ENCODE measurements around the gene C1orf21. TPM values are rescaled to one million over a fixed set of nuclear protein-coding genes. Genes with fewer than 3 reads are reported as not detected.

The C1orf21 gene
- total RNA-seq, 4 donors from 2014 or later, result 30.6 to 61.7 (median 43.0) TPM

- peak overlapping the region in 2 of 4 donors; percentile 49 to 63 for H3K27ac ChIP-seq
- peaks cover 0 to 23% (median 11%) of the 10 kb centered on the region in 4 donors for H3K4me1 ChIP-seq
- no peak for DNase-seq (ENCODE audit: low spot score in 2 of 2)
- no peaks in the 10 kb centered on the region for H3K27me3 ChIP-seq
- H3K36me3 ChIP-seq, result no peaks in the 10 kb centered on the region
- WGBS, 2 donors, result 74 to 77% methylated on average over 6 of the region's 6 CpGs
- TF ChIP-seq, protein P1, sequence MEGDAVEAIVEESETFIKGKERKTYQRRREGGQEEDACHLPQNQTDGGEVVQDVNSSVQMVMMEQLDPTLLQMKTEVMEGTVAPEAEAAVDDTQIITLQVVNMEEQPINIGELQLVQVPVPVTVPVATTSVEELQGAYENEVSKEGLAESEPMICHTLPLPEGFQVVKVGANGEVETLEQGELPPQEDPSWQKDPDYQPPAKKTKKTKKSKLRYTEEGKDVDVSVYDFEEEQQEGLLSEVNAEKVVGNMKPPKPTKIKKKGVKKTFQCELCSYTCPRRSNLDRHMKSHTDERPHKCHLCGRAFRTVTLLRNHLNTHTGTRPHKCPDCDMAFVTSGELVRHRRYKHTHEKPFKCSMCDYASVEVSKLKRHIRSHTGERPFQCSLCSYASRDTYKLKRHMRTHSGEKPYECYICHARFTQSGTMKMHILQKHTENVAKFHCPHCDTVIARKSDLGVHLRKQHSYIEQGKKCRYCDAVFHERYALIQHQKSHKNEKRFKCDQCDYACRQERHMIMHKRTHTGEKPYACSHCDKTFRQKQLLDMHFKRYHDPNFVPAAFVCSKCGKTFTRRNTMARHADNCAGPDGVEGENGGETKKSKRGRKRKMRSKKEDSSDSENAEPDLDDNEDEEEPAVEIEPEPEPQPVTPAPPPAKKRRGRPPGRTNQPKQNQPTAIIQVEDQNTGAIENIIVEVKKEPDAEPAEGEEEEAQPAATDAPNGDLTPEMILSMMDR (IDR thresholded peaks at IDR 0.05), result no peak
- no peak for TF ChIP-seq POLR2A (IDR thresholded peaks at IDR 0.05)
- no peak for TF ChIP-seq EP300 (IDR thresholded peaks at IDR 0.05)
- H3K9me3 ChIP-seq, result peaks cover 0 to 6% (median 0%) of the 10 kb centered on the region in 4 donors
- no peak overlapping the region for H3K4me3 ChIP-seq
Measured at GRCh38 chr1:184576822-184577221, 190.0 kb downstream of the C1orf21 start.

DNA sequence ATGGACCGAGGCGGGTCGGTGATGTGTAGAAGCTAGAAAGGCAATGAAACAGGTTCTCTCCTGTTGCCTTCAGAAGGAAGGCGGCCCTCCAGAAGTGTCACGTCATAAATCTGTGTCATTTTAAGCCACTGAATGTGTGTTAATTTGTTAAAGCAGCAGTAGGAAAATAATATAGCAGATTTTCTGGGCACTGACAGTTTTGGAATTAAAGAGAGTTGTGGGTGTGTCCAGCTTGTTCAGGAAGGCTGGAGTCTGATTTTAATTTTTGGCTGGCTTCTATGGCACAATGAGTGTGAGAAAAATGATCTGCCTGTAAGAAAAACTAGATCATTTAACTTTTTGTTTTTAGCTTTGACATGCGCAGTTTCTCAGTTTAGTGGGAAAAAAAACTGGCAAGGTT lies 190.5 kb downstream of the C1orf21 start:
- no peak for TF ChIP-seq EP300 (IDR thresholded peaks at IDR 0.05)
- TF ChIP-seq POLR2A (IDR thresholded peaks at IDR 0.05), result no peak
- TF ChIP-seq, protein P1 (IDR thresholded peaks at IDR 0.05), result no peak
- Histone ChIP-seq H3K36me3 (no peaks in the 10 kb centered on the region), H3K4me1 (peaks cover 0 to 24% (median 12%) of the 10 kb centered on the region in 4 donors), H3K4me3 (no peak overlapping the region), H3K9me3 (peaks cover 0 to 6% (median 0%) of the 10 kb centered on the region in 4 donors), H3K27me3 (no peaks in the 10 kb centered on the region), H3K27ac (peak overlapping the region in 2 of 4 donors; percentile 49 to 63)
- DNase-seq (ENCODE audit: low spot score in 2 of 2), result no peak
- WGBS, 2 donors, result 68 to 78% methylated on average over 6 of the region's 6 CpGs

GRCh38 chr1:184582411-184582810 lies 195.6 kb downstream of the C1orf21 start:
- TF ChIP-seq, protein P1 (IDR thresholded peaks at IDR 0.05), result no peak
- TF ChIP-seq EP300 (IDR thresholded peaks at IDR 0.05), result no peak
- TF ChIP-seq POLR2A (IDR thresholded peaks at IDR 0.05), result no peak
- 77 to 86% methylated on average over 2 of the region's 2 CpGs for WGBS, 2 donors
- H3K4me1 ChIP-seq, result peaks cover 0 to 12% (median 0%) of the 10 kb centered on the region in 4 donors
- H3K27me3 ChIP-seq, result no peaks in the 10 kb centered on the region
- no peaks in the 10 kb centered on the region for H3K36me3 ChIP-seq
- no peak for DNase-seq (ENCODE audit: low spot score in 2 of 2)
- H3K9me3 ChIP-seq, result peaks cover 0 to 6% (median 0%) of the 10 kb centered on the region in 4 donors
- no peak overlapping the region for H3K4me3 ChIP-seq
- H3K27ac ChIP-seq, result no peak overlapping the region

DNA sequence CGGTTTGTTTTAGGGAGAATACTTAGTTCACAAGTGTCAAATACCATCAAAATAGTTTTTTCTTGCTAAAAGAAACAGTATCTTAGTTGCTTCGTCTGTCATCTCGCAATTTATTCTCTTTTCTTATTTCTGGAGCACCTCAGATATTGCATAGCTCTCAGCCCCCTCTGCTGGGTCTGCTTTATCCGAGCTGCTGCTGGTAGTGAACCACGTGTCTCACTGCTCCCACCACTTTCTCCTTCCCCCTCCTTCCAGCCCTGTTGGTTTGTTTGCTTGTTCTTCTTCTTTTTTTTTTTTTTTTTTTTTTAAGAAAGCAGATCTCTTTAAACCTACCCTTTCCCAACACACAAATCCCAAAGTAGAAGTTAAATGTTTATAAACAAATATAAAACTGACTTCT lies 197.0 kb downstream of the C1orf21 start:
- H3K4me1 ChIP-seq, result peaks cover 0 to 11% (median 0%) of the 10 kb centered on the region in 4 donors
- peak overlapping the region in 1 of 4 donors; percentile 6 for H3K27ac ChIP-seq
- WGBS, 2 donors, result 33 to 37% methylated on average over 5 of the region's 5 CpGs
- peaks cover 0 to 6% (median 0%) of the 10 kb centered on the region in 4 donors for H3K9me3 ChIP-seq
- H3K4me3 ChIP-seq, result no peak overlapping the region
- H3K36me3 ChIP-seq, result no peaks in the 10 kb centered on the region
- DNase-seq (ENCODE audit: low spot score in 2 of 2), result no peak
- H3K27me3 ChIP-seq, result no peaks in the 10 kb centered on the region
- no peak for TF ChIP-seq EP300 (IDR thresholded peaks at IDR 0.05)
- no peak for TF ChIP-seq POLR2A (IDR thresholded peaks at IDR 0.05)
- TF ChIP-seq, protein P1 (IDR thresholded peaks at IDR 0.05), result no peak

- Histone ChIP-seq H3K4me3 (no peak overlapping the region), H3K9me3 (no peaks in the 10 kb centered on the region), H3K36me3 (peaks cover 0 to 11% (median 0%) of the 10 kb centered on the region in 3 donors), H3K4me1 (peaks cover 0 to 13% (median 0%) of the 10 kb centered on the region in 4 donors), H3K27me3 (no peaks in the 10 kb centered on the region), H3K27ac (no peak overlapping the region)
- TF ChIP-seq, protein P1 (IDR thresholded peaks at IDR 0.05), result no peak
- no peak for TF ChIP-seq POLR2A (IDR thresholded peaks at IDR 0.05)
- TF ChIP-seq EP300 (IDR thresholded peaks at IDR 0.05), result no peak
- WGBS, 2 donors, result 86 to 90% methylated on average over 3 of the region's 3 CpGs
- no peak for DNase-seq (ENCODE audit: low spot score in 2 of 2)
Measured at GRCh38 chr1:184588701-184589100, 201.9 kb downstream of the C1orf21 start.
